Stimulated activated CD4-positive, alpha-beta T cell treated with anti-CD3 and anti-CD28 coated beads, Interleukin-12 subunit alpha, Interleukin-12 subunit beta, amount 100 ng/mL, for 48 hours (primary cell): ENCODE results near the gene ZNF286A.
"Not testable (repeated sequence)": the region's sequence is repeated elsewhere in the genome, so short reads cannot be mapped to it uniquely, and the experiment has no call there.

ENCODE experiments used
- DNase-seq, 3 donors: peaks; one replicate each; pipeline ENCODE4 v3.0.0-alpha.2; 2020; ENCODE audit warnings: low read depth in 2 of 3, low spot score in 1 of 3

Gene ZNF286A

DNA sequence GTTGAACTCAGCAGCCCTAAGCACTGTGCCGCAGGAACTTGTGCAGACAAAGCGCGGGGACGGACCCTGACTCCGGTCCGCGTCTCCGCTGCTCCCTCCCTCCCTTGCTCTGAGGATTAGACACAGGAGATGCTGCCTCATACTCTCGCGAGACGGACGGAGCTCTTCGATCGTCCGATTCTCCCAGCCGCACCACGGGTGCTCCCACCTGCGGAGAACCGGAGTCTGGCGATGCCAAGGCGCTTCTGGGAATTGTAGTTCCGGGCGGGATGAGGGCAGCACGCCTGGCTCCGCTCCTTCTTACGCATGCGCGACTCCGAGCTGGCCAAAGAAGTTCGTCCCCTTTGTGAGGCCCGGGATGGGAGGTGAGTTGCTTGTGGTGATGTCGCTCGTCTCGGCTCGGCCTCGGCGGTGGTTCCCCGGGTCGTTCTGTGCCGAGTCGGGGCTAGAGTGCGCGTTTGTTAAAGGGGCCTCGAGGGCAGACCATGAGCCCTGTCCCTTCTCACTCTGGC is at the start of gene ZNF286A:
ZNF286A (plus strand) TSS at position 340 of the 512 bp plus-strand sequence. CDS start 578 bp downstream, outside the sequence.
- peak; percentile 85 to 99 (median 98) for DNase-seq

DNA sequence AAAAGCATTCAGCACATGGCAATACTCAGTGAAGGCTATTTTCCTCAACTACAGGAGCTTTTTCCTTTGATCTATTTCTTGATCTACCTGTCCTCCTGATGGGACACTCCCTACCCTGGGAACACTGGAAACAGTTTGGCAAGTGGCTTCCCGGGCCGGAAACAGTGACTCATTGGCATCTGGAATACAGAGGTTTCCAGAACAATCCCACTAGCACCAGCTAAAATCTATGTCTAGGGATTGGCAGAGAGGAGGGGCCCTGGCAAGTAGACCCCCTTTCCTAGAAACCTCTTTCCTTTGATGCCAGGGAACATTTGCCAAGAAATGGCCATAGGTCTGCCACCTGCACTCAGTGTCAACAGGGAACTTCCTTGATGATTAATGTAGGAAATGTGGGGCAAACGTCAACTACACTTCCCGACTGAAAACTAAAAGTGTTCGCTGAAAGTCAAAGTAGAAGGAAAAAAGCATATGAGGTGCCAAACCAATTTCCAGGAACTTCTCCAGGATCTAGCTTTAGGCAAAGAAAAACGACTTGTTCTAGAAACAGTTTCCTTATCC is 49.6 kb upstream of the ZNF286A start:
- DNase-seq = no peak

DNA sequence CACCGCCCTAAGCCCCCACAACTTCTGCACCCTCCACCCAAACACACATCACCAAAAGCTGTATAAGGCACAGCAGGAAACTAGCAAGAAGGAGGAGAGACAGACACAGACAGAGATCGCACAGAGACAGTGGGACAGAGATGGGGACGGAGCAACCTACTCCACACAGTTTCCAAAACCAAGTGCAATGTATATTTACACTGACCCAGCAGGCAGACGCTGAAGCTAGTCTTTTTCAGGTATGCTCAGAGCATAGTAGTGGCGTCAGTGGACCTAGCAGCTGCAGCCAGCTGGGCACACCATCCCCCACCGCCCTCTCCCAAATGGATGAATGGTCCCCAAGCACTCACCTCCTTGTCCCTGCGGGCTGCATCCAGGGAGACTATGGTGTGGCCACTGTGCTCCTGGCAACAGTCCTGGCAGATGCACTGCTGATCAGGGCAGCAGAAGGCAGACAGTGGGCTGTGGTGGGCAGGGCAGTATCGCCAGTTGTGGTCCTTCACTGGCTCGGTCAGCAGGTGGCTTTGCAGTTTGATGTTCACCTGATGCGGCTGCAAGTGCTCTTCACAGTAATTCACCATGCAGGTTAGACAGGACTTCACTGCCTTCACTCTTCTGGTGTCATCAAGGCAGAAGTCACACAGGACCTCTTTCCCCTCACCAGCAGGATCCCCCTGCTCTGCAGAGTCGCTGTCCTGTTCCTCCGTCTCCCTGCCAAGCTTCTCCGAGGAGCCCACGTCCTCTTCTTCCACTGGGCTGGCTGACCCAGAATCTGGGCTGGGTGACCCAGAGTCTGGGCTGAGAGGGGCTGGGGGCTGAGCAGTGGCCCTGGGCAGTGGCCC is 48.6 kb upstream of the ZNF286A start:
- no peak for DNase-seq

DNA sequence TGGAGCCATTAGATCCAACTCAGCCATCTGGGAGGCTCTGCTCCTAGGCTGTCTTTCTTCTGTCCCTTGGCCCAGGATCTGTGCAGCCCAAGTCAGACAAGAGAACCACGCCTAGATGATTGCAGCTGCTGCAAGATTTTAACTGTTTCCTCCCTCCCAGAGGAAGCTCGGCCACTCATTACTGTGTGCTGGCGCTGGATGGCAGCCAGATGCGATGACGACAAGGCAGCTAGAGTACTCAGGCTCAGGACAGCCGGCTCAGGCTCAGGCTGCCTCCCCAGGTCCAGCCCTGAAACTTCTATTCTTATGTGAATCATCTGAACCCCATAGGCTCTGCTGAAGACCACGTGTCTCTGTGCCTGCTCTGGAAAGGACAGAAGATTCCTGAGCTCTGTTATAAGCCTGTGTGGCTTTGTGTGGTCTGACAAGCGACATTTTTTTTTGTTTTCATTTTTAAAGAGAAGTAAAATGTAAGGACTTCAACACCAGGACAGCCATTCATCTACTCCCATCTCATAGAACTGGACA is 47.9 kb upstream of the ZNF286A start:
- DNase-seq = peak in 1 of 3 donors; percentile 18

DNA sequence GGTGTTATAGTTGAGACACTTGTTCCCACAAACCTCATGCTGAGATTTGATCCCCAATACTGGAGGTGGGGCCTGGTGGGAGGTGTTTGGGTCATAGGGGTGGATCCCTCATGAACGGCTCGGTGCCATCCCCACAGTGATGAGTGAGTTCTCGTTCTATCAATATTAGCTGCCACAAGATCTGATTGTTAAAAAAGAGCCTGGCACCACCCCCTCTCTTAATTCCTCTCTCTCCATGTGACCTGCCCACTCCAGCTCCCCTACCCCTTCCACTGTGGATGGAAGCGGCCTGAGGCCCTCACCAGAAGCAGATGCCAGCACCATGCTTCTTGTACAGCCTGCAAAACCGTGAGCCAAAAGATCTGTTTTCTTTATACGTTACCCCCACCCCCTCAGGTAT is 46.6 kb upstream of the ZNF286A start:
- no peak for DNase-seq

GRCh38 chr17:15654401-15654800 is 45.2 kb upstream of the ZNF286A start:
- not testable (repeated sequence) for DNase-seq

DNA sequence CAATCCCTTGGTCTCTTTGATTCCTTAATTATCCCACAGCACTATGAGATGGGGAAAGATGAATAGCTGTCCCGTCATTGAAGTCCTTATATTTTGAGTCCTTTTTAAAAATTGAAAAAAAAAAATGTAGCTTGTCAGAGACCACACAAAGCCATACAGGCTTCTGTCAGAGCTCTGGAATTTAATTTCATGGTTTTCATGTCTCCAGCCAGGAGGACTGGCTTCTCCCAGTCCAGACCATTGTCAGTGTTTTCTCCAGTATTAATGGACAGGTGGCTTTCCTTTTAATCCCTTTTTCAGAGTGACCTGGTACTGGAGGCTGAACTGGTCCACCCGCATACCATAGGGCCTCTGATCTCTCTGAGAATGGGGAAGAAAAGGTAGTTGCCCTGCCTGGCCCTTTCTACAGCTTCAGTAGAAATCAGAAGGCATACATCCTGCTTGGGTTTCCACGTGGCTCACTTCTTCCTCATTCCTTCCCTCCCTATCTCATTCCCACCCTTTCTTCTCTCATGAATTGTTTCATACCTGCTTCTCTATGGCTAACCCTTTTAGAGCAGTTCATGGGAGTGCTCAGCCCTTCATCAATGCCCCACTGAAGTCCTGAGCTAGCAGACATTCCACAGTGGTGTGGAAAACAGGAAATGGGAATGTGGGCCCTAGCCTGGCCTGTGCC is 44.5 kb upstream of the ZNF286A start:
- DNase-seq = no peak

DNA sequence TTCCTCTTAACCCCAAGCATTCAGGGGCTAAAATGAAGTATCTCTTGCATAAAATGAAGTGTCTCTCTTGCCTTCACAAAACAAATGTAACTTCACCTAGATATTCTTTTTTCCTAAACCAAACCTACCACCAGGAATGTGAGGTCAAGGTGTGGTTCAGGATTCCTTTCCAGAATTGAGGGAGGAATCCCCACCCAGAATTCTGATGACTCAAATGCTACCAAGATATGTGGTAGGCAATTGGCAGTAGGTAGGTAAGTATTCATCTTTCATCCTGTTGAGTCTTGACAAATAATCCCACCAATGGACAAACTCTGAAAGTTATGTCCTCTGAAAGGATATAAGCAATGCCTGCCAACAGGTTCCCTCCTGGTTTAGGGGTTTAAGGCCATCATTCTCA is 41.7 kb upstream of the ZNF286A start:
- no peak for DNase-seq

DNA sequence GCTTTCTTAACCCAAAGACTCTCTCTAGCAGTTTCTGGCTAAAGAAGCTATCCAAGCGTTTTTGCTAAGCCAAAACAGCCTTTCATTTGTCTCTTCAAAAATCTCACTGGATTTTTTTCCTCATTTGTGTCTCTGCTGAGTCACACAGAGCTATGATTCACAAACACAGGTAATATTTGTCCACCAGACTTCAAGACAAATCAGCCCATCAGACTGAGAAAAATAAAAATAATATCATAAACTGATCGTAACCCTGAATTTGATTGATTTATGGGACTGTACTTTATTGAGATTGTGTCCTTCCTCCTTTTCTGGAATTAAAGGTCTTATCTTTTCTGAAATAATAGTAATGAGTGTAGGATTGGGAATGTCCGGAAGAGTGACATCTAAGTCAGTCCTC is 41.3 kb upstream of the ZNF286A start:
- DNase-seq = no peak

- DNase-seq = no peak
Measured at GRCh38 chr17:15659236-15659635, 40.3 kb upstream of the ZNF286A start.

GRCh38 chr17:15659663-15660062 is 39.9 kb upstream of the ZNF286A start:
- no peak for DNase-seq

DNA sequence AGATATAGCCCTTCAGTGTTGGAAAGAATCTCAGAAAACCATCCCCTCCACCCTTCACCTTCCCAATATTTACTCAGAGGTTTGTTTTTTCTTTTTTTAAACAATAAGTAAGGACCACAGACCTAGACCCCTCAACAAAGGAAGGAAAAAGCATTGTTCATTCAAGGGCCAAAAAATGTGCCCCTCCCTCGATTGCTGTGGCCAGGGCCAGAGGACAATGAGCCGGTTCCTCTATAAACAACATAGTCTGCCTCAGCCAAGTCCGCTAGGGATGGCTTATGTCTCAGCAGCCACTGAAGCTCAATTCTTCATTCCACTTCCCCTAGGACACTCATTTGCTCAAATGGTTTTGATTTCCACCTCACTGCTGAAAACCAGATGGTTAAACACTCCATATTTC is 39.5 kb upstream of the ZNF286A start:
- DNase-seq = no peak

GRCh38 chr17:15662681-15663080 is 36.9 kb upstream of the ZNF286A start:
- no peak for DNase-seq

- DNase-seq = no peak
Measured at GRCh38 chr17:15663176-15663575, 36.4 kb upstream of the ZNF286A start.

- DNase-seq = no peak
Measured at GRCh38 chr17:15663691-15664090, 35.9 kb upstream of the ZNF286A start.

DNA sequence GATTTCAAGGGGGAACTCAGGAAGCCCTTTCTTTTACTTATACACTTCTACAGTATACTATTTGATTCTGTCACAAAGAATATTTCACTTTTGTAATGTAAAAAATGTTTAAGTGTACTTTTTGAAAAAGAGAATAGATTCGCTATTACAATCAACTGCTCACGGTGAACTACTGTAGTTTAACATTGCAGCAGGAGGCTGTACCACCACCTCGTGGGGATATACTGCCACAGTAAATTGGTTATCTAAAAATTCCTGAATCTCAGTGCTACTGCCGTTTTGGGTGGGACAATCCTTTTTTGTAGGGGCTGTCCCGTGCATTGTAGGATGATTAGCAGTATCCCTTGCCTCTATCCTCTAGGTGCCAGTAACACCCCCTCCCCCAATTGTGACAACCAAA is 30.0 kb upstream of the ZNF286A start:
- not testable (repeated sequence) for DNase-seq

GRCh38 chr17:15674640-15675039 is 24.9 kb upstream of the ZNF286A start:
- not testable (repeated sequence) for DNase-seq

- DNase-seq = not testable (repeated sequence)
Measured at GRCh38 chr17:15675991-15676390, 23.6 kb upstream of the ZNF286A start.

DNA sequence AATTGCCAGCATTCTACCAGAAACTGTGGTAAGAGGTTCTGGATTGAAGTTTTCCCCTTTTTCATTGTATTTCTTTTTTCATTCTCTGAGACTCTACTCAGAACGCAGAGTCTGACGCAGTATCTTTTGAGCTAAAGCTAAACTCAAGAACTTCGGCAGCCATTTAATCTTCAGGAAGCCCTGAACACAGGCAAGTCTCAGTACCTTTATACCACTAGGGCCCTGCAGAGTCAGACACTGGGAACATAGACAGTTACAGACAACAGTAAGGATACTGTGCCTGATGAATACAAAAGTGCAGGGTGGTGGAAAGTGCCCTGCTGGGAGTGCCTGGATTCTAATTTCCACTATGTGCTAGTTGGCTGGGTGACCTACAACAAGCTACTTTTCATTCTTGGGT is 16.4 kb upstream of the ZNF286A start:
- DNase-seq = not testable (repeated sequence)

DNA sequence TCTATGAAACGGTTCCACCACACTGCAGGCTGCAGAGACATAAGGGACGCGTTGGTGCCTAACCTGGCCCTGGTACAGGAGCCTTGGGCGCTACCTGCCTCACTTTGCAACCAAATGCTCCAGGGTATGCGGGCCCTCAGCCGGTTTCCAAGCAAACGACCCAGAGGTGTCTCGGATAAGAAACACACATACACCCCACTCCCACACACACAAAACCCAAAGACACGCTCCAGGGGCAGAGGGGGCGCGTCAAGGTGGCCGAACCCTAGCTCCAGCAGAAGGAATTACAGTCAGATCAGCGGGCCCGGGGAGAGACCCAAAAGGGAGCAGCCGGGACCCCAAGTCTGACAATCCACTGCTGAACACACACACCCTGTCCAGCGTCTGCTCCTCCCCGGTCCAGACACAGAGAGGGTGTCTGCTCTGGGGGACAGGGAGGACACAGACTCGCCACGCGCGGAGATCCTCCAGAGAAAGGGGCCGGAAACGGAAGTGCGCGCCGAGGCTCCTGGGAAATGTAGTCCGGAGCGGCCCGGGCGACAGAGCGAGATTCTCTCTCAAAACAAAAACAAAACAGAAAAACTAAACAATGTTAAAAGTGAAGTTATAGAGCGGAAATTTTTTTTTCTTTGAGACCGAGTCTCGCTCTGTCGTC is 15.6 kb upstream of the ZNF286A start, which contains the start of gene TRIM16:
TRIM16 (minus strand) TSS at position 488 of the 655 bp plus-strand sequence. CDS start 32,702 bp downstream, outside the sequence.
- DNase-seq = peak; percentile 60 to 68 (median 65)

DNA sequence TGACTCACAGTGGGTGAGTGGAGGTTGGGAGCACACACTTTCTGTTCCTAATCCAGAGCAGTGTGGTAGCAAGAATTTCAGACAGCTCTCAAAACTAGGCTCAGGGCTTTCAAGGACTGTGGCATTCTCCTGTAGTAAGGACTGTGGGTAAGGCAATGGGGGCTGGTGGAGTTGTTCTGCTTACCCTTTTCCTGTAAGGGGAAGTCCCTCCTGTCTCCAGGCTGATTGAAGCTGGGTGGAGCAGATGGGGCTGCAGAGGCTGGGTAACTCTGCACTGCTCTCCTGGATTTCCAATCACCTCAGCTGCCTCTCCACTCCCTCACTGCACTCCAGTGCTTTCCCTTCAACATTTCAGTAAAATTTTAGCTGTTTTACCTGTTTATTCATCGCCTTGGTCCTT is 12.1 kb upstream of the ZNF286A start:
- DNase-seq = not testable (repeated sequence)
